ENCODE measurements around the gene RNF224.

DNA sequence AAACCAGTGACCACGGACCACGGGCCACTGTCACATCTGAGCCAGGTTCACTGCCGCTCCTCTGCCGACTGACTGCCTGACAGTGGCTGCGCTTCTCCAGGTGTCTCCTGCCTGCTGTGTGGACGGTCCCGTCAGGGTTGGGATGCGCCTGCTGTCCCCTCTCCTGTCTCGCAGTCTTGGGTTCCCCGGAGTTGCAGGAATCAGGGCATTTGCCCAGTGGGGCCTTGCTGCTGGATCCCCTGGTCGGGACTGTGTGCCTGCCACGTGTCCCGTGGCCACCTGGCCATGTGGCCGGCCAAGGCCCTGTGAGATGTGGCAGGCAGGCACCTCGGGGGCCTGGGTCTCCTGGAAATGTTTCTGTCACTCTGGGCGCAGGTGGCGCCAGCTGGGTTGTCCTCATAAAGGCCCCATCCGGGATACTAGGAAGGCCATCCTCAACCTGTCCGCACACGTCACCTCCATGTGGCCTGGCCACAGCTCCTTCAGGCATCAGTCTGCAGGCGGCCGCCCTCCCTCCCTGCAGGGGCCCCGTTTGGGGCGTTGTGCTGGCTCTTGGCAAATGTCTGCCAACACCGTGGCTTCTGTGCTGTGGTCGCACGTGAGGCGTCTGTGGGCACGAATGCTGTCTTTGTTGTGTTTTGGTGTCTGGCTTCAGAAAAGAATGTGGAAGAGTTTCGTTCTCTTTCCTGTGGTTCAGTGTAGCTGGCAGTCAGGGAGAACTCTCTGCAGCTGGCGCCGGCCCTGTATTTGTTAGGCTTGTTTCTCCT, 43.8 kb downstream of the RNF224 start:
- TF ChIP-seq RAD21 (conservative IDR thresholded peaks at IDR 0.05 in 1 of 2, IDR thresholded peaks at IDR 0.05 in 1 of 2) (no peak), HDAC2 (IDR thresholded peaks at IDR 0.05) (no peak), BHLHE40 (IDR thresholded peaks at IDR 0.05; ENCODE audit: low read depth, low read length) (no peak)
